ENCODE measurements around the gene PLPP1.

PLPP1 gene

GRCh38 chr5:55407984-55408383 is 126.8 kb downstream of the PLPP1 start:
- no peak for DNase-seq

- no peak for DNase-seq
Measured at GRCh38 chr5:55407059-55407684, 127.6 kb downstream of the PLPP1 start.

DNA sequence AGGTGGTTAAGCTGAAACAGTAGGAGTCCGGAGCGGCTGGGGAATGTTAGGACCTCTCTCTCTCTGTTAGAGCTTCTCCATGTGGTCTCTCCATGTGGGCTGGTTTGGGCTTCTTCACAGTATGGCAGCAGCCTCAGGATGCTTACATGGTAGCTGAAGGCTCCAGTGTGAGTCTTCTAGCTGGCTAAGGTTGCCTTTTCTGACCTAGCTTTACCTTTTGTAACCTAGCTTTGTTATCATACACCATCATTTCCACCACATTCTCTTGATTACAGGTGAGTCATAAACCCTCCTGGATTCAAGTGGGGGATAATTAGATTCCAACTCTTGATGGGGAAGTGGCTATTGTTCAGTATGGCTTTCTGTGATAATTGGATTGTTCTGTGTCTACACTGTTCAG is 128.5 kb downstream of the PLPP1 start:
- DNase-seq = no peak

DNA sequence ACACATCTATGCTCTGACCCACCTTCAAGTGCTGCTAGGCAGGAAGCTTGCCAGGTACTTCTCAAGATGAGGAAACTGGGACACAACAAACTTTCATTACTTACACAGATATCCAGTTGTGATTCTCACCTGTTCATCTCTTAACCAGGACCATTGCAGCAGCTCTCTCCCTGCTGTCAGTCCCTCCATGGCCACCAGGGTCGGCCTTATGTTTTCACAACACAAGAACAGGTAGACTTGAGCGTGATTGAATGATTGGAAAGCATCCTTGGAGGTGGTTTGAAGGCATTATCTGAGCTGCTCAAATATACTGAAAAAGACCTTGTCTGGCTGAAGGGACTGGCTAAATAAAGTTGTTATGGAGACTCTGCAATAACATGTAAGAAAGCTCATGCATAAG is 132.6 kb downstream of the PLPP1 start:
- no peak for DNase-seq

DNA sequence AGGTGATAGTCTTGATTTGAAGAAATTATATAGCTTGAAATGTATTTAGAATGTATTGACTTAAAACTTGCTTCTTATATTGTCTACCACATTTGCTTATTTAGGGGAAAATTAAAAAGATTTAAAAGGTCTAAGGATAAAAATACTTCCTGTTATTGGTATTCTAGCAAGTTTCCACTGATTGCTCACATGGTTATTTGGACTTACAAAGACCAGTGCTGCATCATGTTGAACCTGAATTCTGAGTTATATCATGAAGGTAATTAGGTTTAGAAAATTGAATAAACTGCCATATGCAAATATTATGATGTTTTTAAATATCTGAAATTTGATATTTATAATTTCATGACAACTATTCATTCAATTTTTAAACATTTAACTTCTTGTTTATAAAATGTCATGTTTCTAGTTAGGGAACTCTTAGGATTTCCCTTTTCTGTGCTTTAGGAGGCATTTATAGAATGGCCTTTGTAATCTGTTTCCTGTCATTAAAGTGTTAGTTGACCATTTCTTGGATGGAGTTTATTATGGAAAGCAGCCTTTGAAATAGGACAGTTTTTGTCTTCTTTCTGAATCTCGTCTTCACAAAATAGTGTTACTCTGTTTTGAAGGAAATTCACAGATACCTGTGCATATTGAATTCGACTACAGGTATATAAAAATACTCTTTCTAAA is 141.1 kb downstream of the PLPP1 start:
- DNase-seq = no peak

- DNase-seq = no peak
Measured at GRCh38 chr5:55392669-55393068, 142.1 kb downstream of the PLPP1 start.

- DNase-seq = no peak
Measured at GRCh38 chr5:55391707-55392106, 143.1 kb downstream of the PLPP1 start.

DNA sequence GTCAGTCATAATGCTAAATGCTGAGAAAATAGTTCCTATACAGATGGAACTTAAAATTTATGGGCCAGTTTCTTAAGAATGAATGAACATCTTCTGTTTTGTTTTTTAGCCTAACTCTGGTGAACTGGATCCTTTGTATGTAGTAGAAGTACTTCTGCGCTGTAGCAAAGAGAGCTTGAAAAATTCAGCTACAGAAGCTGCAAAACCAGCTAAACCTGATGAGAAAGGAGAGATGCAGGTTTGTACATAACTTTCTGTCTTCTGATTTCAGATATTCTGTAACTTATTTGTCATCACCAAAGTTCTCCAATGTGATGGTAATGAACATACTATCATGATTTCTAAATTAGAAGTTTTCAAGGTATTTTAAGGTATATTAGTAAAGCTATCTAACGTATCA is 146.9 kb downstream of the PLPP1 start:
- DNase-seq = no peak

DNA sequence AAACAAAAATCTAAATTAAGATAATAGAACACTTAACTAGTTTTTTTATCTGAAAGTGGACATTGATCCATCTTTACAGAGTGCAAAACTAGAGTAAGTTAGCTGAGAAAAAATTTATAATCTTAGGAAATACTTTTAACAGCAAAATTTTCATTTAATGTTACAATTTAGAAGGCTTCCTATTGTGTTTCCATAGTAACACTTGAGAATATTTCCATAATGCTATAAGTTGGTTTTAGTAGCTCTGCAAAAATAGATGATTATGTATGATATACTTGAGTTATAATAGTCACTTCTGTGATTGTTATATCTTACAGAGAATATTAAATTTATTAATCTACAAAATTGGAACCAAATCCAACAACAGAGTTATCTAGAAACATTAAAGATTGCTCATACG is 148.4 kb downstream of the PLPP1 start:
- no peak for DNase-seq

GRCh38 chr5:55385846-55386245 is 148.9 kb downstream of the PLPP1 start:
- DNase-seq = no peak

DNA sequence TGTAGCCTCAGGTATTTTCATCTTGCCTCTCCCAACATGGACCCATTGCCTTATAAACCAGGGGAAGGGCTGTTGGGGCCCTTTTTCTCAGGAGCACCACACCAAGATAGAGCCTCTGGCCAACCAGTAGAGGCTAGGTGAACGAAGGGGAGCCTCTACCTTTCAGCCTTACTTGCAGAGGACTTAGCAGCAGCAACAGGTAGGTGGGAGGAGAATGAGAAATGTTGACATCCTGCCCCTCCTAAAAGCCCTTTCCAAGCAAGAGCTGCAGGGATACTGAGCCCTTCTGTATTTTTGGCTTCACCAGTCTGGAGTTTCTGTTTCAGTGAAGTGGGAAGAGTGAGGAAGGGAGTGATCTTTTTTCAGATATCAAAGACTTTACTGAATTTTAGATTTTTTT is 149.5 kb downstream of the PLPP1 start:
- no peak for DNase-seq

DNA sequence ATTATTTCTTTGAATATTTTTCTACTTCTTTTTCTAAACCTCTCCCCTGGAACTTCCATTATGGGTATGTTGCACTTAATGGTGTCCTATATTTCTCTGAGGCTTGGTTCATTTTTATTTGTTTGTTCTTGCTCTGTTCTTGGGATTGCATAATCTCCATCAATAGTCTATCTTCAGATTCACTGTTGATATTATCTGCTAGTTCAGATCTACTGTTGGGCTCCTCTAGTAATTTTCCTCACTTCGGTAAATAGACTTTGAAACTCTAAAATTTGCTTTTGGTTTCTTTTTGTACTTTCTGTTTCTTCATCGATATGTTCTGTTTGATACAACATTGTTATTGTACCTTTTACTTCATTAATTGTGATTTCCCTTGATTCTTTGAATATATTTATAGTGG is 150.7 kb downstream of the PLPP1 start:
- no peak for DNase-seq

GRCh38 chr5:55383254-55383653 is 151.5 kb downstream of the PLPP1 start:
- no peak for DNase-seq

DNA sequence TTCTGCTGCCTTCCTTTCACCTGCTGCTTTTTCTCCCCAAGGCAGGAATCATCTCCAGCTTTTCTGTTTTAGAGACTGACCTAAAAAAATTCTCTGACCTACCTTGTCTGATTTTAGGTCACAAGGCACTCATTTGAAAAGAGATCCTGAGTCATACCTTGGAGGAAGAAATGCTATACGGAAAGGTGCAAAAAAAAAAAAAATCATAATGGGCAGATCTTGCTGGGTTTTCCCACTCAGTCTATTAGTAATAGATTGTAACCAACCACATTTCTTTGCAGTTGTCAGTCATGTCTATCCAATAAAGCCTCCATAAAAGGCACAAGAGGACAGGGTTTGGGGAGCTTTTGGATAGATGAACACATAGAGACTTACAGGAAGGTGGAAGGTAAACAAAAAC is 157.0 kb downstream of the PLPP1 start:
- no peak for DNase-seq
